RWPE2 (cell line): ENCODE results near the gene FAM20C.

ENCODE experiments used
- ATAC-seq: fragments of 200-7000 bp; cut with Tn5 transposase; 3 replicates; pipeline ENCODE4 v1.9.1; 2021; ENCODE audit warnings: low read depth
- DNase-seq: peaks from one replicate; pipeline ENCODE4 v3.0.0-alpha.2; 2020; ENCODE audit warnings: low spot score
- H3K27ac ChIP-seq: fragments of 450-650 bp; 2 replicates; pipeline ENCODE4 v1.5.1; 2017; ENCODE audit warnings: mild to moderate bottlenecking; ENCODE audit not compliant: poor library complexity, severe bottlenecking
- H3K27me3 ChIP-seq: fragments of 250-450 bp; sonication (Bioruptor Pico); 2 replicates; pipeline ENCODE4 v1.5.1; 2021; ENCODE audit warnings: mild to moderate bottlenecking, moderate library complexity; ENCODE audit not compliant: insufficient read depth, poor library complexity, severe bottlenecking
- H3K36me3 ChIP-seq: fragments of 250-450 bp; sonication (Bioruptor Pico); 2 replicates; pipeline ENCODE4 v1.5.1; 2020; ENCODE audit warnings: low read depth, mild to moderate bottlenecking, moderate library complexity
- H3K4me1 ChIP-seq: fragments of 250-450 bp; sonication (Bioruptor Pico); 2 replicates; pipeline ENCODE4 v1.5.1; 2021; ENCODE audit warnings: mild to moderate bottlenecking, moderate library complexity; ENCODE audit not compliant: insufficient read depth, poor library complexity, severe bottlenecking
- H3K4me3 ChIP-seq: fragments of 250-450 bp; sonication (Bioruptor Pico); 2 replicates; pipeline ENCODE4 v1.5.1; 2021; ENCODE audit warnings: mild to moderate bottlenecking, moderate library complexity; ENCODE audit not compliant: severe bottlenecking
- H3K9me3 ChIP-seq: fragments of 250-450 bp; sonication (Bioruptor Pico); 2 replicates; pipeline ENCODE4 v1.5.1; 2021; ENCODE audit warnings: mild to moderate bottlenecking, moderate library complexity; ENCODE audit not compliant: severe bottlenecking
- TF ChIP-seq, protein P1 (sequence below): fragments of 450-650 bp; IDR thresholded peaks from one replicate; pipeline ENCODE4 v1.5.1; 2017; ENCODE audit warnings: mild to moderate bottlenecking, moderate library complexity; ENCODE audit not compliant: poor library complexity, severe bottlenecking

The FAM20C gene

DNA sequence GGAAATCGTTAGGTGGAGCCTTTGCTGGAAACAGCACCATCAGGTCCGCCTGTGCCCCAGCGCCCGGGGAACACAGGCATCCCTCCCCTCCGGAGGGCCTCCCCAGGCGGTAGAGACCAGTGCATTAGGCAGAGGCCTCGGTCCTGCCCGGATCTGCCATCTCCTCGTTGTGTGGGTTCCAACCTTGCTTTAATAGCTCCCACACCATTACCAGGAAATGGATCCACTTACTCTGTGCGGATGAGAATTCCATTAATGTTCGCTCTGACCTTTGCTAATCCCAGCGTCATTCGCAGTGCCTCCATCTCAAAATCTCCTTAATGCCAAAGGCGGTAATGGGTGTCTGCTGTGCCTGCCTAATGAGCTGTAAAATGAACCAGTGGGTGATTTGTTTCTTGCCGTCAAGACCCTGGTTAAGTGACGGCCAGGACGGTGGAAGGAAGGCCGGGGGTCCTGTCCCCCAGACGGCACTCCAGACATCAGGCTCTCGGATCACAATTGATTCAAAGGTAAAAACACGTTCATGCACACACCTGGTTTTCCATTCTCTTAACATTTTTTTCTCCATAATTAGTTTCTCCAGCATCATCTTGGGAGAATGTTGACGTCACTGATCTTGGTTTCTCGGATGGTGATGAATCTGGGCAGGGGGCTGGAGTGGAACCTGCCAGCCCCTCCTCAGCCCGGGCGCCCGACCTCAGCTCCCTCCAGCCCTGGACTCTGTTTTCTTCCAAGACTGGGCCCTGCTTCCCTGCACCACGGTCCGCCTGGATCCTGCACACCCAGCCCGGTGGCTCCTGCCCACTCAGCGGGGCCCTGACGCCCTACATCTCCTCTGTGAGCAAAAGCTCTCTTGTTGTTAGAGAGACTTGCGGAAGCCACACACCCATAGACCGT lies 22.8 kb upstream of the FAM20C start:
- ATAC-seq (no peak), DNase-seq (peak; percentile 52)
- Histone ChIP-seq H3K27ac (no peak overlapping the region), H3K4me1 (no peaks in the 10 kb centered on the region), H3K4me3 (no peak overlapping the region), H3K36me3 (no peaks in the 10 kb centered on the region), H3K27me3 (no peaks in the 10 kb centered on the region), H3K9me3 (no peaks in the 10 kb centered on the region)
- TF ChIP-seq, protein P1, sequence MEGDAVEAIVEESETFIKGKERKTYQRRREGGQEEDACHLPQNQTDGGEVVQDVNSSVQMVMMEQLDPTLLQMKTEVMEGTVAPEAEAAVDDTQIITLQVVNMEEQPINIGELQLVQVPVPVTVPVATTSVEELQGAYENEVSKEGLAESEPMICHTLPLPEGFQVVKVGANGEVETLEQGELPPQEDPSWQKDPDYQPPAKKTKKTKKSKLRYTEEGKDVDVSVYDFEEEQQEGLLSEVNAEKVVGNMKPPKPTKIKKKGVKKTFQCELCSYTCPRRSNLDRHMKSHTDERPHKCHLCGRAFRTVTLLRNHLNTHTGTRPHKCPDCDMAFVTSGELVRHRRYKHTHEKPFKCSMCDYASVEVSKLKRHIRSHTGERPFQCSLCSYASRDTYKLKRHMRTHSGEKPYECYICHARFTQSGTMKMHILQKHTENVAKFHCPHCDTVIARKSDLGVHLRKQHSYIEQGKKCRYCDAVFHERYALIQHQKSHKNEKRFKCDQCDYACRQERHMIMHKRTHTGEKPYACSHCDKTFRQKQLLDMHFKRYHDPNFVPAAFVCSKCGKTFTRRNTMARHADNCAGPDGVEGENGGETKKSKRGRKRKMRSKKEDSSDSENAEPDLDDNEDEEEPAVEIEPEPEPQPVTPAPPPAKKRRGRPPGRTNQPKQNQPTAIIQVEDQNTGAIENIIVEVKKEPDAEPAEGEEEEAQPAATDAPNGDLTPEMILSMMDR = no peak

DNA sequence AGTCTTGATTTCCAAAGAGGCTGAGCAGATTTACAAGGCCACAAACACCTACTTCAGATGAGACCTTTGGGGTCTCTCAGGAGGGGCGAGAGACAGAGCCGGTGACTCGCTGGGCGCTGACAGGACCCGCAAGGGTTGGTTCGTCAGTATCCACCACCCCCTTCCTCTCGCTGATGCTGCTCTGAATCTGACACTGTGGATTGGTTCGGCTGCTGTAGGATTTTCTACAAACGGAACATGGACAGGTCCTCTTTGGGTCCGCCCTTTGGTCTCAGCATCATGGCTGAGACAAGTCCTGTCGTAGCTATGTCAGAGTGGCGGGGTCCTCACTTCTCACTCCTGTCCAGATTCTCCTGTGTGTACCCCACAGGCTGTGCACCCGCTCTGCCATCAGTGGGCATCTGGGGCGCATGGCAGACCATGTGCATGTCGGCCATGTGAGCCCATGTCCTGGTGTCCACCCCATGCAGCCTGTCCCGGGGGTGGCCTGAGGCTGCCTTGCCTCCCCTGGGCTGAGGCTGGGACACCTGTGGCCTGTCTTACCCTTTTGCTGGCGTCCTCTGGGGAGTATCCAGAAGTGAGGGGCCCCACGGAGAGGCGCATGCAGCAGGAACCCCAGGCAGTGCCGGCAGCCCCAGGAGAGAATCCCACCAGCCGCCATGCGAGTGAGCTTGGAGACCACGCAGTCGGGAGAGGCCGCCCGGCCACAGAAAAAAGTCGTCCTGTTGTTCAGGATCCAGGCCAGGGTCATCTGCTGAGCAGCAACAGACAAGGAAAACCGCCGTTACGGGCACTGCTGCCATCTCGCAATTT lies 21.6 kb upstream of the FAM20C start:
- no peak overlapping the region for H3K27ac ChIP-seq
- no peaks in the 10 kb centered on the region for H3K36me3 ChIP-seq
- H3K4me3 ChIP-seq = no peak overlapping the region
- no peaks in the 10 kb centered on the region for H3K27me3 ChIP-seq
- ATAC-seq (no peak), DNase-seq (peak; percentile 35)
- H3K9me3 ChIP-seq = no peaks in the 10 kb centered on the region
- TF ChIP-seq, protein P1 = no peak
- no peaks in the 10 kb centered on the region for H3K4me1 ChIP-seq

DNA sequence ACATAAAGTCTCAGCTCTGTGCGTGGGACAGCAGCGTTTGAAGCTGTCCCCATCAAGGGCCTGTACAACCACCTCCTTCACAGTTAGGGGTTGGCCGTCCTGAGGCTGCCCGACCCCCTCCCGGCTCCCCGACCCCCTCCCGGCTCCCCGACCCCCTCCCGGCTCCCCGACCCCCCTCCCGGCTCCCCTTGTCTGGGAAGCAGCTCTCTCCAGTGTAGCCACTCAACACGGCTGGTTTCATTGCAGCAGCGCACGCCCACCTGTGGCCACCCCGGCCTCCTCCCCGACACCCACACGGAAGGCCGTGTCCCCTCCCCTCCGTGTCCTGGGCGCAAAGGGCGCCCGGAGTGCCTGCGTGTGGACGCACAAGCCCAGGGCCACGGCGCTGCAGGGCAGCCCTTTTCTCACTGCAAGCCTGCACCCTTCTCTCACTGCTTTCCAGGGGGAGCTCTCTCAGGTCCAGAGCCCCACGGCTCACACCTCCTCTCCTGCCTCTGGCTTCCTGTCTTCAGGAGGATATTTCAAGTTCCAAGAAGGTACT lies 20.9 kb upstream of the FAM20C start:
- TF ChIP-seq, protein P1 = no peak
- Histone ChIP-seq H3K9me3 (no peaks in the 10 kb centered on the region), H3K4me3 (no peak overlapping the region), H3K4me1 (no peaks in the 10 kb centered on the region), H3K27me3 (no peaks in the 10 kb centered on the region), H3K36me3 (no peaks in the 10 kb centered on the region), H3K27ac (no peak overlapping the region)
- ATAC-seq = no peak
- no peak for DNase-seq

DNA sequence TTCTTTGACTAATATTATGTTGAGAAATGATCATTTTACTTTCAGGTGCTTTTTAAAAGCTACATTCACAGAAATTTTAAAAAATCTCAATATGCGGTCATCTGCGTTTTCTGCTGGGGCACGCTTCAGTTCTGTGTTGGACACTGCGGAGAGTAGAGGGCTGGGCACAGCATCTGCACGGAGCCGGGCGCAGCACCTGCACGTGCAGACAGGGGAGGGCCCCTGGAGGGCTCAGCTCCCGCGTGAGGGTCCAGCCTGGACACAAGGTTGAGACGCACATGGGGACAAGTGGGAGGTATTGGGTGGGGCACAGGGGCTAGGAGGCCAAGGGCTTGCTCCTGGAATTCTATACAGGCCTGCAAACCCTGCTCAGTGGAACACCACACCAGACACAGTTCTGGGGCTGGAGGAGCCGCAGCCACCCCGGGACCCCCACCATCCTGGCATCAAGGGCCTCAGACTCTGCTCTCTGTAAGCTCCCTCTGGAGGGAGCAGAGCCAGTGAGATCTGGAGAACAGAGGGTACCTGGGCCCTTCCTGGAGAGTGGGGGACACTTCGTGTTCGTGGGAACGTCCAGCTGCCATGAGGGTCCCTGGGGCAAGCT lies 20.4 kb upstream of the FAM20C start:
- Histone ChIP-seq H3K4me3 (no peak overlapping the region), H3K27me3 (no peaks in the 10 kb centered on the region), H3K27ac (no peak overlapping the region), H3K4me1 (no peaks in the 10 kb centered on the region), H3K36me3 (no peaks in the 10 kb centered on the region), H3K9me3 (no peaks in the 10 kb centered on the region)
- ATAC-seq (no peak), DNase-seq (no peak)
- TF ChIP-seq, protein P1 = no peak
